Stimulated activated CD8-positive, alpha-beta memory T cell treated with anti-CD3 and anti-CD28 coated beads, Interleukin-4, amount 100 ng/mL, for 24 hours (primary cell): ENCODE measurements around the gene AASDH.

Experiments used
- DNase-seq: peaks from one replicate; pipeline ENCODE4 v3.0.0-alpha.2; 2020; ENCODE audit warnings: low read depth

Gene AASDH

DNA sequence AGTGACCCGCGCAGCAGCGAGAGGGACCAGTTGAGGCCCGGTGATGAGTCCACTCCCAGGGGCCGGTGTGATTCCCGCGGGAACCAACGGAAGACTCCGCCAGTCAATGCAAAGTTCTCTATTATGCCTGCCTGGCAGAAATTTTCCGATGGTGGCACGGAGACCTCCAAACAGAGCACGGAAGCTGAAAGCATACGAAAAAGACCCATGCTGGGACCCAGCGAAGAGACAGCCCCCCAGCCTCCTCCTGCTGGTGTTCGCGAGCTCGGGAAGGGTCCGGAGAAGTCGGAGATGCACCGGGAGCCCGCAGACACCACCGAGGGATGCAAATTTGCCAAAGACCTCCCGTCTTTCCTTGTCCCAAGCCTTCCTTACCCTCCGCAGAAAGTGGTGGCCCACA lies 71.7 kb downstream of the AASDH start:
- DNase-seq = no peak

GRCh38 chr4:56315041-56315440 lies 72.2 kb downstream of the AASDH start:
- no peak for DNase-seq

DNA sequence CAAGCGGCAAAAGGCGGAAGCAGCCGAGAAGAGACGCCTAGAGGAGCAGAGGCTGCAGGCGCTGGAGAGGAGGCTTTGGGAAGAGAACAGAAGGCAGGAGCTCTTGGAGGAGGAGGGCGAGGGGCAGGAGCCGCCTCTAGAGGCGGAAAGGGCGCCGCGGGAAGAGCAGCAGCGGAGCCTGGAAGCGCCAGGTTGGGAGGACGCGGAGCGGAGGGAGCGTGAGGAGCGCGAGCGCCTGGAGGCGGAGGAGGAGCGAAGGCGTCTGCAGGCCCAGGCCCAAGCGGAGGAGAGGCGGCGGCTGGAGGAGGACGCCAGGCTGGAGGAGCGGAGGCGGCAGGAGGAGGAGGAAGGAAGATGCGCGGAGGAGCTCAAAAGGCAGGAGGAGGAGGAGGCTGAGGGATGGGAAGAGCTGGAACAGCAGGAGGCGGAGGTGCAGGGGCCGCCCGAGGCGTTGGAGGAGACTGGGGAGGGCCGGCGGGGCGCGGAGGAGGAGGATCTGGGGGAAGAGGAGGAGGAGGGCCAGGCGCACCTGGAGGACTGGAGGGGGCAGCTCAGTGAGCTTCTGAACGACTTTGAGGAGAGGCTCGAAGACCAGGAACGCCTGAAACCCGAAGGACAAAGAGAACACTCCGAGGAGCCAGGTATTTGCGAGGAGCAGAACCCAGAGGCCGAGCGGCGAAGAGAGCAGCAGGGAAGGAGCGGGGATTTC lies 72.9 kb downstream of the AASDH start:
- DNase-seq = no peak

DNA sequence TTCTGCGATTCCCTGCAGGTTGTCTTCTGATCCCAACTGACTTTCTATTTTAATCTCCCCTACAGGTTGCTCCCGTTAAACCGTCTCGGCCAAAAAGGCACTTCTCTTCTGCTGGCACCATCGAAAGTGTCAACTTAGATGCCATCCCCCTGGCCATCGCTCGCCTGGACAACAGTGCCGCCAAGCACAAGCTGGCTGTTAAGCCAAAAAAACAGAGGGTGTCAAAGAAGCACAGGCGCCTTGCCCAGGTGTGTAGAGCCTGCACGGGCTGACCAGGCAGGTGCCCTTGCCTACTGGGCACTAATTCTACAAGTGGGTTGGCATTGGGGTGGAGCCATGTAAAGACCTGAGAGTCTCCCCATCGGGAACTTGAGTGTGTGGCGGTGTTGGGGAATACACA lies 74.2 kb downstream of the AASDH start:
- no peak for DNase-seq

- DNase-seq = no peak
Measured at GRCh38 chr4:56311299-56311975, 75.9 kb downstream of the AASDH start.

GRCh38 chr4:56310401-56311125 lies 76.7 kb downstream of the AASDH start:
- DNase-seq = no peak

DNA sequence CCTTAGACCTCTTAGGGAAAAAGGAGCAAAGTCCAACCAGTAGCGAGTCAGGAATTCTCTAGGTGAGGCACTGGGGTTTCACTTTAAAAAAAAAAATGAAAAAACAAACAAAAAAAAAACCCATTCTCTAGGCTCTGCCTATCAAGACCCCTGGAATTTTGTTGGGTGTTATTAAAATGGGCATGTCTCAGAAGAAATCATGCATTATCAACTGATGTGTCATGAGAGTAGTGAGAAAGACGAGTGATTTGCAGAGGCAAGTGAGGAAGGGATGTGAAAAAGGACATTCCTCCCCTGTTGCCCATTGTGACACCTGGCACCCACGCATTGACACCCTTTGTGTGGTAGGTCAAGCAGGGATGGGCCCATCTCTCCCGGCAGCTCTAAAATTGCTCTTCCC lies 78.9 kb downstream of the AASDH start:
- DNase-seq = no peak

GRCh38 chr4:56307423-56307822 lies 79.9 kb downstream of the AASDH start:
- no peak for DNase-seq

DNA sequence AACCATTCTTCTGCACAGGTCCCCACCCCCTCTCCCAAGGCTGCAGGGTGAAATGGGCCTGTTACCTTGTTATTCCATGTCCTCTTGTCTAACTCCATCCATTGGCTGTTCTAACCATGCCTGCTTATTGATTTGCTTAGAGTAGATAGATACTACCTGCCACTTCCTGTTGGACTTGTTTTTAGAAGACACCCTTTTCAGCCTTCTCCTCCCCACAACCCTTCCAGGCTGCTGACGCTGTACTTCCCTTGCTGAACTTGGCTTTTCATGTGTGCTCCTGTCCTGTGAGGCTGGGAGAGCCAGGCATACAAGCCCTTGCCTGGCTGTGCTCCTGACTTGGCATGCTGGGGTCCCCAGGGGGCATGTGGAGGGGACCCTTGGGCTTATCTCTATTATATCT lies 81.9 kb downstream of the AASDH start:
- no peak for DNase-seq

- DNase-seq = no peak
Measured at GRCh38 chr4:56303921-56304320, 83.4 kb downstream of the AASDH start.

DNA sequence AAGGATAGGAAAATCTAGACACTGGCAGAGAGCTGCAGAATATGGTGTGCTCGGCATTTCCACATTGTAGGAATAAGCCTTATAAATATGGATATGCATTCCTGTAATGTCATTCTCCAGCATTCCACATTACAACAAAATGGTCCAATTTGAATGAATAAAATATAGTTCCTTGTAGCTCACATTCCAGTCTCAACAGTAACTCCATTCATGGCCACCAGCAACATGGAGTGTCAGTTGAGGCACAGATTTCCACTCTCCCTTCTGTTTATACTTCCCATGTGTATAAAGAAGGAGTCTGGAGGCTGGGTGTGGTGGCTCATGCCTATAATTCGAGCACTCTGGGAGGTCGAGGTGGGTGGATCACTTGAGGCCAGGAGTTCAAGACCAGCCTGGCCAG lies 84.5 kb downstream of the AASDH start:
- DNase-seq = no peak

DNA sequence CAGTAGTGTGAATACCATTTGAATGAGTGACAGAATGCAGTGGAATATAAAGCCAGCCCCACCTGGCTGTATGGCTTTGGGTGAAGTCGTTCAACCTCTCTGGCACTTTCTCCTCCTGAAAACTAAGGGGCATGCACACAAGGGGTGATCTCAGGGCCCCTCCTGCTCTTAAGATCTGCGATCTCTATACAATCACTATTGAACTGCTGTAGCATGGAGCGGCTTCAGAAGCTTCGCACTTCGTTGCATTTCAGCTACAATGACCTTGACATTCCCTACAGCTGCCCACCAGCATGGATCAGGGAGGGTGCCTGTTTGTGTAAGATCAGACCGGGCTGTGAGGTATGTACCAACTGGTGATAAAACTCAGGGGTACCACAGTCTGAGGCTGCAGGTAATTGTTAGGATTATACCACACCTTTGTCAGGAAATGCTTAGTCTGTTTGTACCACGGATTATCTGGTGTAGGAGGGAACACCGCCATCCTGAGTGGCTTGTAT lies 85.2 kb downstream of the AASDH start:
- no peak for DNase-seq

GRCh38 chr4:56301181-56301996 lies 85.9 kb downstream of the AASDH start:
- DNase-seq = peak; percentile 41

- DNase-seq = no peak
Measured at GRCh38 chr4:56298236-56298635, 89.1 kb downstream of the AASDH start.

- DNase-seq = no peak
Measured at GRCh38 chr4:56297776-56298175, 89.5 kb downstream of the AASDH start.

GRCh38 chr4:56296526-56296925 lies 90.8 kb downstream of the AASDH start:
- DNase-seq = no peak

DNA sequence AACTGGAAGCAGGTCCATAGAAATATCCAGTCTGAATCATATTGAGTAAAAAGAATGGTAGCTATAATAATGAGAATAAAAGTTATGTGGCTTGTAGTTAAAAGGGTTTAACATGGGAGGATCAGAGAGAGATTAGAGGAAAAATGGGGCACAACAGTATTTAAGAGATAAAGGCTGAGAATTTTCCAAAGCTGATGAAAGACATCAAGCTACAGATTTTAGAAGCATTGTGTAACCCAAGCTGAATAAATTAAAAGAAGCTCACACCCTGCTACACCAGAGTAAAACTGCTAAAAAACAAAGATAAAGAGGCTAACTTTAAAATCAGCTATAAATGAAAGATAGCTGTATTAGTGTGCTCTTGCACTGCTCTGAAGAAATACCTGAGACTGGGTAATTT lies 94.2 kb downstream of the AASDH start:
- DNase-seq = no peak

DNA sequence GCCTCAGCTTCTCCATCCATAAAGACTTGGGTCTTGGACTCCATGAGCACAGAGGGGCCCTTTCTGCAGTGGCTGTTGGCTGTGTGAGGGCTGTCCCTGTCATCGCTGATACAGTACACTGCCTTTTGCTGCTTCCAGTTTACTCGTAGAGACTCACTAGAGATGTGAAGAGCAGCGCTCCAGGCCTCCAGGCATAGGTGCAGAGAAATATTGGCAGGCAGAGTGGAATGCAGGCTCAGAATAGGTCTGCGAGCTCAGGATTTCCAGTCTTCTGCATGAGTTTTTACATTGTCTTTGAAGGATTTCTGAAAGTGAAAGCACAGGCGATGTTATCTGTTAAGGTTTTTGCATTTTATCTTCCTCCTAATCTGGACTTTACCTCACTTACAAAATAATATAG lies 97.4 kb downstream of the AASDH start:
- DNase-seq = no peak

DNA sequence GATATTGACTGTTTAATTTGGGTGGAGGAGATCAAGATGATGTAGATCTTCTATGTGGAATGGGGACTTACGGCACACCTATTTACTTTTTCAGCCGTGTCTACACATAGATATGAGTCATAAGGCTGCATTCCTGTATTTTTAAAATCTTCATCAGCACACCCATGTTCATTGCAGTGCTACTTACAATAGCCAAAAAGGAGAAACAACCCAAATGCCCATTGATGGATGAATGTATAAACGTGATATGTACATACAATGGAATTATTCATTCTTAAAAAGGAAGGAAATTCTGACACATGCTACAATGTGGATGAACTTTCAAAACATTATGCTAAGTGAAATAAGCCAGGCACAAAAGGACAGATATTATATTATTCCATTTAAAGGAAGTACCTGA lies 98.6 kb downstream of the AASDH start:
- DNase-seq = no peak
